Glutamatergic neuron (in vitro differentiated cells): ENCODE measurements around the gene GFRAL. TPM values are rescaled to one million over a fixed set of nuclear protein-coding genes. Genes with fewer than 3 reads are reported as not detected.

Experiments used
- DNase-seq: peaks from one replicate; pipeline ENCODE4 v3.0.0; 2022
- H3K27ac Mint-ChIP-seq: one replicate; pipeline ENCODE4 v1.8.0; 2020; ENCODE audit warnings: mild to moderate bottlenecking, mixed read lengths, inconsistent platforms; ENCODE audit not compliant: unreplicated experiment
- H3K27me3 Mint-ChIP-seq: one replicate; pipeline ENCODE4 v1.8.0; 2020; ENCODE audit warnings: mild to moderate bottlenecking, moderate library complexity, mixed read lengths, inconsistent platforms; ENCODE audit not compliant: unreplicated experiment
- H3K36me3 Mint-ChIP-seq: one replicate; pipeline ENCODE4 v1.8.0; 2020; ENCODE audit warnings: mild to moderate bottlenecking, mixed read lengths, inconsistent platforms; ENCODE audit not compliant: unreplicated experiment
- H3K4me1 Mint-ChIP-seq: one replicate; pipeline ENCODE4 v1.8.0; 2020; ENCODE audit warnings: mild to moderate bottlenecking, low read depth, mixed read lengths, inconsistent platforms; ENCODE audit not compliant: unreplicated experiment
- H3K4me3 Mint-ChIP-seq: one replicate; pipeline ENCODE4 v1.8.0; 2020; ENCODE audit warnings: mild to moderate bottlenecking, mixed read lengths, inconsistent platforms; ENCODE audit not compliant: unreplicated experiment
- H3K9me3 Mint-ChIP-seq: one replicate; pipeline ENCODE4 v1.8.0; 2020; ENCODE audit warnings: mild to moderate bottlenecking, moderate library complexity, mixed read lengths, inconsistent platforms; ENCODE audit not compliant: unreplicated experiment
- total RNA-seq: library from RNA; stranded (reverse); fragmentation: NEBNext Ultra II Directional; extraction: Animal tissue kit (Norgen Biotek cat#: 25700); gene quantifications from one replicate; pipeline ENCODE4 v1.2.1, GENCODE V29; 2021; ENCODE audit not compliant: unreplicated experiment
- TF ChIP-seq, protein P1 (sequence below): fragments of 200-600 bp; sonication (generic); IDR thresholded peaks from one replicate; pipeline ENCODE4 v1.5.0; 2021; ENCODE audit not compliant: partially characterized antibody, unreplicated experiment

Gene GFRAL
- total RNA-seq, 1 donor from 2014 or later, result not detected

GRCh38 chr6:55450005-55450404 is 122.7 kb downstream of the GFRAL start:
- Mint-ChIP-seq H3K27ac (no peak overlapping the region), H3K36me3 (no peaks in the 10 kb centered on the region), H3K4me1 (no peaks in the 10 kb centered on the region), H3K4me3 (no peak overlapping the region), H3K9me3 (no peaks in the 10 kb centered on the region), H3K27me3 (peaks cover 2% of the 10 kb centered on the region)
- TF ChIP-seq, protein P1, sequence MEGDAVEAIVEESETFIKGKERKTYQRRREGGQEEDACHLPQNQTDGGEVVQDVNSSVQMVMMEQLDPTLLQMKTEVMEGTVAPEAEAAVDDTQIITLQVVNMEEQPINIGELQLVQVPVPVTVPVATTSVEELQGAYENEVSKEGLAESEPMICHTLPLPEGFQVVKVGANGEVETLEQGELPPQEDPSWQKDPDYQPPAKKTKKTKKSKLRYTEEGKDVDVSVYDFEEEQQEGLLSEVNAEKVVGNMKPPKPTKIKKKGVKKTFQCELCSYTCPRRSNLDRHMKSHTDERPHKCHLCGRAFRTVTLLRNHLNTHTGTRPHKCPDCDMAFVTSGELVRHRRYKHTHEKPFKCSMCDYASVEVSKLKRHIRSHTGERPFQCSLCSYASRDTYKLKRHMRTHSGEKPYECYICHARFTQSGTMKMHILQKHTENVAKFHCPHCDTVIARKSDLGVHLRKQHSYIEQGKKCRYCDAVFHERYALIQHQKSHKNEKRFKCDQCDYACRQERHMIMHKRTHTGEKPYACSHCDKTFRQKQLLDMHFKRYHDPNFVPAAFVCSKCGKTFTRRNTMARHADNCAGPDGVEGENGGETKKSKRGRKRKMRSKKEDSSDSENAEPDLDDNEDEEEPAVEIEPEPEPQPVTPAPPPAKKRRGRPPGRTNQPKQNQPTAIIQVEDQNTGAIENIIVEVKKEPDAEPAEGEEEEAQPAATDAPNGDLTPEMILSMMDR, result no peak
- DNase-seq, result no peak

Other genes starting within 250 kb of the GFRAL start
- gene HCRTR2, start 153.0 kb upstream of the GFRAL start, total RNA-seq, result not detected